Fibroblast of the aortic adventitia (primary cell): ENCODE measurements around the gene CDH22. TPM values are rescaled to one million over a fixed set of nuclear protein-coding genes. Genes with fewer than 3 reads are reported as not detected.

Source experiments
- DNase-seq: peaks from one replicate; pipeline ENCODE4 v3.0.0-alpha.2; 2010; ENCODE audit warnings: low read depth
- H3K4me3 ChIP-seq: 2 replicates; pipeline ENCODE4 v1.5.1; 2011; ENCODE audit warnings: low read depth, mild to moderate bottlenecking, control low read depth, low read length, moderate library complexity
- CTCF ChIP-seq: IDR thresholded peaks from 2 replicates; pipeline ENCODE4 v1.5.1; 2011; ENCODE audit warnings: mild to moderate bottlenecking, low read length, control low read depth, inconsistent platforms; ENCODE audit not compliant: insufficient read depth
- total RNA-seq: library from RNA; depleted of rRNA; stranded (reverse); fragments of >200 nt; gene quantifications from 2 replicates; pipeline ENCODE4 v1.2.3, GENCODE V29; 2012; ENCODE audit warnings: low replicate concordance

Gene CDH22
- total RNA-seq, 1 donor = not detected

- no peak for DNase-seq
- no peak for TF ChIP-seq CTCF
- H3K4me3 ChIP-seq = no peak overlapping the region
Observed at GRCh38 chr20:46209930-46210671, 98.2 kb downstream of the CDH22 start.

- DNase-seq = no peak
- TF ChIP-seq CTCF = no peak
- no peak overlapping the region for H3K4me3 ChIP-seq
Observed at GRCh38 chr20:46207793-46208192, 100.5 kb downstream of the CDH22 start.

GRCh38 chr20:46206992-46207549 is 101.2 kb downstream of the CDH22 start:
- DNase-seq = no peak
- H3K4me3 ChIP-seq = no peak overlapping the region
- TF ChIP-seq CTCF = no peak

- peak; percentile 52 for DNase-seq
- no peak overlapping the region for H3K4me3 ChIP-seq
- no peak for TF ChIP-seq CTCF
Observed at GRCh38 chr20:46206025-46206424, 102.3 kb downstream of the CDH22 start.

GRCh38 chr20:46205349-46205748 is 102.9 kb downstream of the CDH22 start:
- H3K4me3 ChIP-seq = no peak overlapping the region
- no peak for DNase-seq
- TF ChIP-seq CTCF = no peak

GRCh38 chr20:46204594-46205186 is 103.6 kb downstream of the CDH22 start:
- DNase-seq = no peak
- H3K4me3 ChIP-seq = no peak overlapping the region
- TF ChIP-seq CTCF = no peak
